Measurements from ENCODE around the gene SPPL3. TPM values are rescaled to one million over a fixed set of nuclear protein-coding genes. Genes with fewer than 3 reads are reported as not detected.
A peak's percentile ranks its signal among the peaks of the same experiment; 100 is the strongest.
"Not testable (repeated sequence)": the region's sequence is repeated elsewhere in the genome, so short reads cannot be mapped to it uniquely, and the experiment has no call there.

SPPL3 gene
- total RNA-seq, 1 donor from 2014 or later, result 28.5 TPM

DNA sequence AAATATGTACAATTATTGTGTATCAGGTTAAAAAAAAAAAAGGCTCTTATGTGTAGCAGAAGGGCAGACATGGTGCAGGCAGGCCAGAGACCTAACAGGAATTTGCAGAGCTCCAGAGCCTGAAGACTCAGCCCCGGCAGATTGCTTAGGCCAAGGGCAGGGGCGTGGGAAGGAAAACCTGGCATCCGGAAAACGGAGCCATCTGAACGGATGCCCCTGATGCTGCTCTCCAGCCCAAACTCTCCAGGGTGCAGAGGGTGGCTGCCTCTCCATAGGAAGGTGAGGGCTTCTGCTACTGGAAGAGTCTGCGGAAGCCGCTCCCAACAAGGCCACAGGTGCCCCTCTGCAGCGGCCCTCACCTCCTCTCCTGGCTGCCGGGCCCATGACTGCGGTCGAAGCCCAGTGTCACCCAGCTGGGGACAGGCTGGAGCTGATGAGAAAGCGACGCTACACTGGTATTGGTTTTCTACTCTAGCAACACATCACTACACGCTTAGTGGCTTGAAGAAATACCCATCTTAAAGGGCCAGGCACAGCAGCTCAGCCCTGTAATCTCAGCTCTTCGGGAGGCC, 159.2 kb downstream of the SPPL3 start:
- DNase-seq, result no peak

DNA sequence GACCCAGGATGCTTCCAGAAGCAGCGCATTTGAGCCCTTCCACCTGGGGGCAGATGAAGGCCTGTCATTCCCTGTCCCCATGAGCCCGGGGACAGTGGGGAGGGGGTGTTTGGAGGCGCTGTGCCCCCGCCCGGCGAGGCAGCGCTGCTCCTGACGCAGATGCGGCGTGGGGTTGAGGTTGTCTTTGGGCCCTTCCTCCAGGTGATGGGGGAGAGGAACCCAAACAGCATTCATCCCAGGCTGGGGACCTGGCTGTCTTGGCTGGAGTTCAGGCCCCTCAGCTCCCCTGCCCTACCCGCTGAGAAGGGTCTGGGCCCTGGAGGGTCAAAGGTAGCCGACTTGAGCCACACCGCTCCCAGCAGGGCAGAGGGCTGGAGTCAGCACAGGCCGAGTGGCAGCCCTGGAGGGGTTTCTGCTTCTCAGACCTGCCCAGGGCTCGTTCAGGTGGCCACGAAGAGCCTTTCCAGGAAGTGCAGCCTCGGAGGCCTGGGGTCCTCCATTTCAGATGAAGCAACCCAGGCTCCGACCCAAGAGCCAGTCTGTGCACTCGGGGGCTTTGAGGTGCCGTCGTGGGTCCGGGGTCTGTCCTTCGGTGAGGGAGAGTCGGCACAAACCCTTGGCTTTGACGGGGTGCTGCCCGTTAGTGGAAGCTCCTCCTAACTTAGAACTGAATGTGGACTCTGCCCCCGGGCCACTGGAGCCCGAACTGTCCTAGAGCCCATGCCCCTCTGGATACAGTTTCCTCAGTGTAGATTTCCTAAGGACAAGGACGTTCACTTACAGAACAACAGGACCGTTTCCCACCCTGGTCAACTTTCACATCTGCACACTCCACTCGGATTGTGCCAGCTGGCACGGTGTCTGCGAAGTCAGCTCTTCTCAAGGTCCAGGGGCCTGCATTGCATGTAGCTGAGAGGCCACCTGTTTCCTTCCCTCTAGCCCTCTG, 162.4 kb downstream of the SPPL3 start:
- DNase-seq, result peak; percentile 9

DNA sequence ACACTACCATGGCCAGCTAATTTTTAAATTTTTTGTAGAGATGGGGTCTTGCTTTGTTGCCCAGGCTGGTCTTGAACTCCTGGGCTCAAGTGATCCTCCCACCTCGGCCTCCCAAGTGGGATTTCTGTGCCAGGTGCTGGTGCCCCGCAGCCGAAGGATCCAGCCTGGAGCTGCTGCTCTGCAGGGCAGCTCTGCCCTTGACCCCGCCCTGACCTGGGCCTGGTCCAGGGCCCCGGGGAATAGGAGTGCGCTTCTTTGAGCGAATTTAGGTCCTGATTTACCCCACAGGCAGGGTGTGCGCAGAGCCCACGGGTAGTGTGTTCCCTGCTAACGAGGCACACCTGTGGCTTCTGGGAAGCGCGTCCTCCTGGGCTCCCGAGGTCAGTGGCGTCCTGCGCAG, 163.3 kb downstream of the SPPL3 start:
- no peak for DNase-seq

DNA sequence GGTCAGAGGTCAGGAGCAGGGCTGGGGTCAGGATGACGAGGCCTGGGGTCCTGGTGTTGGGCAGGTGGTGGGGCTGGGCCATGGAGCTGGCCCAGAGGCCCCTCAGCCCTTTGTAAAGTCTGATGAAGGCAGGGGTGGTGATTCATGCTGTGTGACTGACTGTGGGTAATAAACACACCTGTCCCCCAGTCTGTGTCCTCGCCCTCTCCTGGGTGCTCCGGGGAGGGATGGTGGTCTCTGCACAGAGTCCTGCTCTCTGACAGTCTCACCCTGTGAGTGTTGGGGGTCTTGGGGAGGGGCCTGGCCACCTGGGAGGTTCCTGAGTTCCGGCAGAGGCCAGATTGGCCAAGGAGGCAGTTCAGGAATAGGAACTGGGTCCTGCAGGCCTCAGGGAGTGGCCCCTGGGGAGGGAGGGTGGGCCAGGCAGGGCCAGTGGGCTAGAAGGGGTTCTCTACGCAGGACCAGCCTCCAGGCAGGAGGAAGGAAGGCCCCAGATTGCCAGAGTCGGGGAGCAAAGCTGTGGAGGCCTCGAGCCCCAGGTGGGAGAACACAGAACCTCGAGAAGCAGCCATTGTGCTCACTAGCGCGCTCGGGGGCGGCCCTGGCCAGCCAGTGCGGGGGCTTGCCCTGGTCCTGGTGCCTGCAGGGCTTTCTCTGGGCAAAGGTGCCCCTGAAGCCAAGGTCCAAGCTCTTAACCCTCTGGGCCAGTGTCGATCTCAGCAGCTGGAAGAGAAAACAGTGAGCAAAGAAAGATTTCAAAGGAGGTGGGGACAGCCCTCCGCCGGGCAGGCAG, 164.1 kb downstream of the SPPL3 start:
- DNase-seq, result no peak

DNA sequence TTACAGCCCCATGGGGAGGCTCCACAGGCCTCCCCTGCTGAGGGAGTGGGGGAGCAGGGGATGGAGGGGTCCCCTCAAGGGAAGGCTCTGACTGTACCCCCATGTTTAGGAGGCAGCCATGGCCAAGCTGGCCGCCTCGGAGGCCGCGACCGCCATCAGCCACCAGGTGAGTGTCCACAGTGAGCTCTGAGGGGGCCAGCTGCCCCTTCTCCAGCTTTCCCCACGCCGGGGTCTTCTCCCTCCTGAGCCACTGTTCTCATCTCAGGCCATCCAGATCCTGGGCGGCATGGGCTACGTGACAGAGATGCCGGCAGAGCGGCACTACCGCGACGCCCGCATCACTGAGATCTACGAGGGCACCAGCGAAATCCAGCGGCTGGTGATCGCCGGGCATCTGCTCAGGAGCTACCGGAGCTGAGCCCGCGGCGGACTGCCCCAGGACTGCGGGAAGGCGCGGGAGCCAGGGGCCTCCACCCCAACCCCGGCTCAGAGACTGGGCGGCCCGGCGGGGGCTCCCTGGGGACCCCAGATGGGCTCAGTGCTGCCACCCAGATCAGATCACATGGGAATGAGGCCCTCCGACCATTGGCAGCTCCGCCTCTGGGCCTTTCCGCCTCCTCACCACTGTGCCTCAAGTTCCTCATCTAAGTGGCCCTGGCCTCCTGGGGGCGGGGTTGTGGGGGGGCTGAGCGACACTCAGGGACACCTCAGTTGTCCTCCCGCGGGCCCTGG, 165.0 kb downstream of the SPPL3 start:
- no peak for DNase-seq

DNA sequence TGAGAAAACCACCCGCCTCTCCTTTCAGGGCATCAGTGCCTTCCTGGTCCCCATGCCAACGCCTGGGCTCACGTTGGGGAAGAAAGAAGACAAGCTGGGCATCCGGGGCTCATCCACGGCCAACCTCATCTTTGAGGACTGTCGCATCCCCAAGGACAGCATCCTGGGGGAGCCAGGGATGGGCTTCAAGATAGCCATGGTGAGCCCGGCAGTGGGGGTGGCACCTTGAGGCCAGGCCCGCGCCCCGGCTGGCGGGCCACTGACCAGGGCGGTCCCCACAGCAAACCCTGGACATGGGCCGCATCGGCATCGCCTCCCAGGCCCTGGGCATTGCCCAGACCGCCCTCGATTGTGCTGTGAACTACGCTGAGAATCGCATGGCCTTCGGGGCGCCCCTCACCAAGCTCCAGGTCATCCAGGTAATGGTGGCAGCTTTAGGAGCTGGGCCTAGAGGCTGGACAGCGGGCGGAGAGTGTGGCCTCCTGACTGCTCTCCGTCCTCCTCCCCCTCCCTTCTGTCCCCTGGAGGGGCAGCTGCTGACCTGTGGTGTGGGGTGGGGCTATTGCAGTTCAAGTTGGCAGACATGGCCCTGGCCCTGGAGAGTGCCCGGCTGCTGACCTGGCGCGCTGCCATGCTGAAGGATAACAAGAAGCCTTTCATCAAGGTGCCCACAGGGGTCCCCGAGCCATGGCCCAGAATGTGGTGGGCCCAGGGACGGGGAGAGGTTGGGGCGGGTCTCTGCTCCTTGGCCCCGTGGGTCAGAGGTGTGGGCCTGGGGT, 165.7 kb downstream of the SPPL3 start:
- no peak for DNase-seq

DNA sequence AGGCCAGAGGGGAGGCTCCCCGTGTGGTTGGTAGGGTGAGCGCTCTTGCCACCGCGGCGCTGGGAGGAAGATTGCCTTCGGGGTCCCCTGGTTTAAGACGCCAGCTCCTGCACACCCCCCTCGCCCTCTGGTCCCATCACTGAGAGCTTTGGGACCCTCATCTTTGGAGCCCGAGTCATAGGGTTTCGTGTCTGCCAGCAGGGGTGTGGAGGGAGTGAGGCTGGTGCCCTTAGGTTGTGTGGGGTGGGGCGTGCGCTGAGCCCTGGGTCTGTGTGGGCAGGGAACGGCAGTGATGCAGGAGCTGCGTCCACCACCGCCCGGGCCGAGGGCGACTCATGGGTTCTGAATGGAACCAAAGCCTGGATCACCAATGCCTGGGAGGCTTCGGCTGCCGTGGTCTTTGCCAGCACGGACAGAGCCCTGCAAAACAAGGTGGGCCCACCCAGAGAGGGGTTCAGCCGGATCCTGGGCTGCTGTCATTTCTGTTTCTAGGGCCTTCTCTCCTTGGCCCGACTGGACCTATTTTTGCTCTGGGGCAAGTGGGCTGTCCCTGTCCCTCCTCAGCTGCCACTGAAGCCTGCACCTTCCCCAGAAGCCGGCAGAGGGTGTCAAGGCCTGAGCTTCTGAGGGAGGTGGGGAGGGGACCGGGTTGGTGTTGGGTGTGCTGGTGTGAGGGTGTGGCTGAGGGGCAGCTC, 166.5 kb downstream of the SPPL3 start:
- DNase-seq, result no peak

DNA sequence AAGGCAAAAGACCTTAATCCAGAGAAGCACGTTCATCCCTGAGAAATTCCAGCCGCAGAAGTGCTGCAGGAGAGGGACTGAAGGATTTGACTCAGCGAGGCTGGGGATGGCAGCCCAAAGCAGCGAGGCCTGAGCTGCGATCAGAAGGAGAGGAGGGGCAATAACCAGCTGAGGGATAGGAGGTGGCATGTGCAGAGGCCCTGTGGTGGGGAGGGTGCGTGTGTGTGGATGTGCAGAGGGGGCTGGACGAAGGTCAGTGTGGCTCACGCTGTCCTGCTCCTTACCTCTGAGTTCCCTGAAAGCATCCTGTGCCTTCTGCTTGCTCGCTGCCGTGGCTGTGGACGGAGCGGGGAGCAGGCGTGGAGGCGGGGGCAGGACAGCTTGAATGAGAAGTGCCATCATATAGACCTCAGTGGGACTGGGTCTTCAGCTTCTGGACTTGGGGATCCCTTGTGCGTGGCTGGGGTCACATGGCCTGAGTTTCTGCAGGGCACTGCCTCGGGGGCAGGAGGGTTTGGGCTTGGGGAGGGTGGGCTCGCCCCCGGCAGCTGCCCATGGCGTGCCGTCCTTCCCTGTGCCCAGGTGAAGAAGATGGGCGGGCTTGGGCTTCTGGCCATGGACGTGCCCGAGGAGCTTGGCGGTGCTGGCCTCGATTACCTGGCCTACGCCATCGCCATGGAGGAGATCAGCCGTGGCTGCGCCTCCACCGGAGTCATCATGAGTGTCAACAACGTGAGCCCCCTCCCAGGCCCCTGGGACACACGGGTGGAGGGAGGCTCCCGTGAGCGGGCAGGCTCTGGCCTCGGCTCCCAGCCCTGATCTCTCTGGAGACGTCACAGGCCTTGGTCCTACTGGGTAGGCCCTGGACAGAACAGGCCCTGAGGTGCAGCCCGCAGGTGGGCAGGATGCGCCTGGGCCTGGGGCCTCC, 167.5 kb downstream of the SPPL3 start:
- DNase-seq, result no peak

DNA sequence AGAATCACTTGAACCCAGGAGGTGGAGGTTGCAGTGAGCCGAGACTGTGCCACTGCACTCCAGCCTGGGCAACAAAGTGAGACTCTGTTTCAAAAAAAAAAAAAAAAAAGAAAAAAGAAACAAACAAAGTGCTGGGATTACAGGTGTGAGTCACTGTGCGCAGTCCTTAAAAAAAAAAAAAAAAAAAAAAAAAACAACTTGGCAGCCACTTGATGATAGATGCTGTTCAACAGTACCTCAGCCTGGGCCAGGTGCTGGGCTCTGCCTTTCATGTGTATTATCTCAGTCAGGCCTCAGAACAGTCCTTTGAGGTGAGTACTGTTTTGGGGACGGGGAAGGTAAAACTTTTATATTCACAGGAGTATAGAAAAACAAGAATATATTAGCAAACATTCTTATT, 169.0 kb downstream of the SPPL3 start:
- no peak for DNase-seq

DNA sequence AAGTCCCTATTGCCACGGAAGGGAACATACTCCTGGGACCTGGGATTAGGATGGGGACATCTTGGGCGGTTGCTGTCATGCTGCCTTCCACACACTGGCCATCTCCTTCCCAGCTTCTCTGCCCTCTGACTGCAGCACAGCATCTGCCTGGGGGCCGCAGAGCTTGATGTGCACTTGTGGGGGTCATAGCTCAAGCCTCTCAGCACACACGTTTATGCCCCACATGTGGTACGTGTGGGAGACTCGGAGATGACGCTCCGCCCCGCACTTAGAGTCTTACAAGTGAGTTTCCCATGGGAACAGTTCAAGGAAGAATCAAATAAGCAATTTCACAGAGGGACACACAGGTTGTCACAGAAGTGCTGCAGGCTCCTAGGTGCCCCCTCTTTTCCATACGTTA, 169.9 kb downstream of the SPPL3 start:
- DNase-seq, result no peak

DNA sequence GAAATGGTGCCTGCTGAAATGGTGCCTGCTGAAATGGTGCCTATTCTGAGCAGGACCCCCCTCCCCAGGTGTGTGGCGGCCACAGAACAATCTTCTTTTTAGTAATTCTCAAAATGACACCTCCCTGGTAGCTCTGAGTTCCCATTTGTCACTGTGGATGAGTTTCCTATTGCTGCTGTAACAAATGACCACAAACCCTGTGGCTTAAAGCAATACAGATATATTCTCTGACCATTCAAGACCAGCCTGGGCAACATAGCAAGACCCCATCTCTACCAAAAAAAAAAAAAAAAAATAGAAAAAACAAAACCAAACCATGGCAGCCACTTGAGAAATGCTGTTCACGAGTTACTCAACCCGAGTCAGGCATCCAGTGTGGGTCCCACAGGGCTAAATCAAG, 170.6 kb downstream of the SPPL3 start:
- DNase-seq, result no peak

DNA sequence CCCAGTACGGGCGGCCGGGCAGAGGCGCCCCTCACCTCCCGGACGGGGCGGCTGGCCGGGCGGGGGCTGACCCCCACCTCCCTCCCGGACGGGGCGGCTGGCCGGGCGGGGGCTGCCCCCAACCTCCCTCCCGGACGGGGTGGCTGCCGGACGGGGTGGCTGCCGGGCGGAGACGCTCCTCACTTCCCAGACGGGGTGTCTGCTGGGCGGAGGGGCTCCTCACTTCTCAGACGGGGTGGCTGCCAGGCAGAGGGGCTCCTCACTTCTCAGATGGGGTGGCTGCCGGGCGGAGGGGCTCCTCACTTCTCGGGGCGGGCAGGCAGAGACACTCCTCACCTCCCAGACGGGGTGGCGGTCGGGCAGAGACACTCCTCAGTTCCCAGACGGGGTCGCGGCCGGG, 172.0 kb downstream of the SPPL3 start:
- DNase-seq, result not testable (repeated sequence)

DNA sequence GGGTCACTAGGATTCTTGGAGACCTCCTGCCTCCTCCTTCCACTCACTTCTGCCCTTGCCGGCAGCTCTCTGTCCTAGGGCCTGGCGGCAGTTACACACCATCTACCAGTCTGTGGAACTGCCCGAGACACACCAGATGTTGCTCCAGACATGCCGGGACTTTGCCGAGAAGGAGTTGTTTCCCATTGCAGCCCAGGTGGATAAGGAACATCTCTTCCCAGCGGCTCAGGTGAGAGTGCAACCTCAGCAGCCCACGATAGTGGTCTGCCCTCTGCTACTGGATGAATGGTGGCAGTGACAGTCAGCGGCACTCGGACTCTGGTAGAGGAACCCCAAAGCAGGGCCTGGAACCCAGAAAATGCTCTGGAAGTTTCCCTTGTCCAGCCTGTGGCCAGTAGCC, 177.2 kb downstream of the SPPL3 start:
- DNase-seq, result no peak

DNA sequence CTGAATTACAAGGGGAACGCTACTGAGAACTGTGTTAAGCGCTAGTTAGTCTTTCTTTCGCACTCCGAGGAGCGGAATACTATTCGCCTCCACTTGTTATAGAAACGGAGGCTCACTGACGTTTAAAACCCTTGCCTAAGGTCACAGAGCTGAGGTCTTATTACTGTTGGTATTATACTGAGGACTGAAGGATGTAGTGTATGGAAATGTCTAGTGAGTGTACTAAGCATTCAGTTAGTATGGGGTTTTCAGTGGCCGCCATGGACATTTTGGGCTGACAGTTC, 177.7 kb downstream of the SPPL3 start:
- no peak for DNase-seq

DNA sequence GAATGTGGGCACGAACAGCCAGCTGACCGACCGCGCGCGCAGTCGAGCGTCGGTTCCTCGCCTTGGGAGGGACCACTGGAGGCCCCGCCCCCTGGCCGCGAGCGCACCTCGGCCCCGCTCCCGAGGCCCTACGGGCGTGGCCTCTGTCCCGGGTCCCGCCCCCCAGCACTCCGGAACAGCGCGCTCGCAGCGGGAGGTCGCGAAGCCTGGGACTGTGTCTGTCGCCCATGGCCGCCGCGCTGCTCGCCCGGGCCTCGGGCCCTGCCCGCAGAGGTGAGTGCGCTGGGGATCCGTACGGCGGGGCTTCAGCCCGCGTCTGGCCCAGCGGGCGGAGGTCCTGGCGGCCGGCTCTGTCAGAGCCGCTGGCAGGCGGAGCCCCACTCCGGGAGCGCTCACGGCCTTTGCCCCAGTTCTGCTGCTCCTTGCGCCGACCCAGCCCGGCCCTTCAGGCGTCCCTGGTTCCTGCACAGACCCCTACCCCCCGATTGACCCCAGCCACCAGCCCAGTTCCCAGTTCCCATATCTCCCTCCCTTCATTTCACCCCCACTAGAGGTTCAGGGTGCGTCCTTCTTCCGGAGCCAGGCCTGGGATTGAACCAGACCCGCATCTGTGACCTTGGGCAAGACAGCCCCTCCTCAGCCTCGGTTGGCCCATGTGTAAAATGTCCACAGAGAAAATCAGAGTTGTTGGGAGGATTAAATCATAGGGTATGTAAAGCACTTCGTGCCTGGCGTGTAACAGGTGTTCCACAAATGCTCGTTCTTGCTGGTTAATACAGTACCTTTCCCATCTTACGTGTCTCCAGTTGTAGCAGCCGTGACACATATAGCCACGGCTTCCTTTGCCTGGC, 178.3 kb downstream of the SPPL3 start, which contains the start of gene ACADS:
Gene ACADS, plus strand, starts transcription at position 168 of the 851 bp plus-strand sequence. Its CDS starts 60 bp downstream, at position 228.
- peak; percentile 58 for DNase-seq

DNA sequence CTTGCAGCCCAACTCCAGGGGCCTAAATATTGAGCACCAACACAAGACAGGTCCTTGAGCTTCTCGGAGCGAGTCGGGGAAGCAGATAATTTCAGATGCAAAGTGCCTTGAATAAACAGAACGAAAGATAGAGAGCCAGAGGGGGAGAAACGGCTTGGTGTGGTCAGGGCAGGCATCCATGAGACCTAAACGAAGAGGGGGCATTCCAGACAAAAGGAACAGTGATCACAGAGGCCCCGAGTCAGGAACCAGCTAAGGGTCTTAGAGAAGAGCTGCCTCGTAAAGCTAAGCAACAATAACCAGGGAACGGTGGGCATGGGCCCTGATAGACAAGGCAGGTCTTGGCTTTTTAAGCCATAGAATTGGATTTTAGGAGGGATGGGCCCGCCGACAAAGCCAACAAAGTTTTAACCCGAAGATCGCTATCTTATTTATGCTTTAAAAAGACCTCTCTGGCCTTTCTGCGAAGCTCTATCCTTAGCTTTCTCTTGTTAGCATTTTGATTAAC, 179.0 kb downstream of the SPPL3 start:
- DNase-seq, result no peak

DNA sequence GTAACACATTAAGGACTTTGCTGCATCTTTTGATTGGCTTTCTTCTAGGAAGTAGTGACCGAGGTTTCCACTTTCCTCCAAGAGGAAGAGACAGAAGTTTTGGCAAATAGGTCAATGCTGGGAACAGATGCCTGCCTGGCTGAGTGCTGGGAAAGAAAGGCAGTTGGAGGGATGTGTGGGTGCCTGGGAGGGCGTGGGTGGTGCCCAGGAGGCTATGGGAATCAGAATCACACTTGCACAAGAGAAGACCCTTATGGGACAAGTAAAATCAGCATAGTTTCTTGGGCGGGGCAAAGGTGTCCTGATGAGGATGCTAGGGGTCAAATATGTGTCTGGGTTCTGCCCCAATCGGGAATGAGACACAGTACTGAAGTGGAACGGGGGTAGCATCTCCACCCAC, 179.4 kb downstream of the SPPL3 start:
- no peak for DNase-seq

DNA sequence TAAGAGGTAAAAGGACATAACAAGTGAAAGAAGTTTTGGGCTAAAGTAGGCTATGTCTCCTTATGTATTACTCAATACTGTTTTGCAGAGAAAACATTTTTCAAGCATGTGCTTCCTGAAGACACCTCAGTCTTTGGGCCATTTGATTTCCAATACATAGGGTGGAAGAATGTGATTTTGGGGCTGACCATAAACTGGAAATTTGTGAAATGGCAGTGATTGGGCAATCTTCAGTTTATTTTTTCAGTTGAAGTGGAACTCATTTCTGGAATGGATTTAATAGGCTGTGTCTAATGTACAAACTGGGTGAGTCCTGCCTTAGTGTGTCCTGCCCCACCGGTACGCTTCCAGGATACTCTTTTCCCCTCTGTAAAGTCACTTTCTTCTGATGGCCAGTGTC, 181.4 kb downstream of the SPPL3 start:
- DNase-seq, result no peak

DNA sequence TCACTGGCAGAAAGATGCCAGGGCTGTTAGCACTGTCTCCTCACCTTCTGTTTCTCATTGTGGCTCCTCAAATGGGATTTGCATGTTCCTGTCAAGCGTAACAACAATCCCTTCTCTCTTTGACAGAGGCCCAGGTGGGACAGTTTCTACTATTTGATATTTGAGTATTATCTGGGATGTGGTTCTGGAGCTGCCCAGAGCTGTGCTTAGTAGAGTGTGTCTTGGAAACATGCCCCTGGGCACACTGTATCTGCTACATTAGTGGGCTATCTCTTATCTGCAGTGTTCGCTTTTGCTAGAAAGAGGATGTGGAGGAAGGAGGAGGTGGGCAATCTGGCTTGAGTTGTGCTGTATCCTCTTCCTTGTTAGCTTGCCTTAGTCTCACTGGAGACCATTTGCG, 182.3 kb downstream of the SPPL3 start:
- DNase-seq, result no peak
